Activated T-cell treated with anti-CD3 and anti-CD28 coated beads for 48 hours (primary cell): Measurements from ENCODE around the gene OLFM1.

Experiments used
- DNase-seq: peaks from one replicate; pipeline ENCODE4 v3.0.0-alpha.2; 2020; ENCODE audit warnings: low read depth

OLFM1 gene

DNA sequence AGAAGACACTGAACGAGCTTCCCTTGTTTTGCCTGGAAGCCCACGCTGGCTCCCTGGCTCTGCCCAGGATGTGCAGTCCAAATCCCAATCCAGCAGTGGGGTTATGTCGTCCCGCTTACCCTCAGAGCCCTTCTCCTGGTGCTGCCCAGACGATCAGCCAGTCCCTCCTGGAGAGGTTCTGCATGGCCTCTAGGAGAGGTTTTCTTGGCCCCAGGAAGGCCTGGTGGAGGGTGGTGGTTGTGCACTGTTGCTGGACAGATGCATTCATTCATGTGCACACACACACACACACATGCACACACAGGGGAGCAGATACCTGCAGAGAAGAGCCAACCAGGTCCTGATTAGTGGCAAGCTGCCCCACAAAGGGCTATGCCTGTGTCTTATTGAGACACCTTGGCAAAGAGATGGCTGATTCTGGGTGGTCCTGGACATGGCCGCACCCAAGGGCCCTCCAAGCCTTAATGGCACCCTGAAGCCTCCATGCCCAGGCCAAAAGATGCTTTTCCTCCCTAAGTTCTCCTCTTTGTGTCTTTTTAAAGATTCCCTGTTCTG lies 10.5 kb upstream of the OLFM1 start:
- no peak for DNase-seq

DNA sequence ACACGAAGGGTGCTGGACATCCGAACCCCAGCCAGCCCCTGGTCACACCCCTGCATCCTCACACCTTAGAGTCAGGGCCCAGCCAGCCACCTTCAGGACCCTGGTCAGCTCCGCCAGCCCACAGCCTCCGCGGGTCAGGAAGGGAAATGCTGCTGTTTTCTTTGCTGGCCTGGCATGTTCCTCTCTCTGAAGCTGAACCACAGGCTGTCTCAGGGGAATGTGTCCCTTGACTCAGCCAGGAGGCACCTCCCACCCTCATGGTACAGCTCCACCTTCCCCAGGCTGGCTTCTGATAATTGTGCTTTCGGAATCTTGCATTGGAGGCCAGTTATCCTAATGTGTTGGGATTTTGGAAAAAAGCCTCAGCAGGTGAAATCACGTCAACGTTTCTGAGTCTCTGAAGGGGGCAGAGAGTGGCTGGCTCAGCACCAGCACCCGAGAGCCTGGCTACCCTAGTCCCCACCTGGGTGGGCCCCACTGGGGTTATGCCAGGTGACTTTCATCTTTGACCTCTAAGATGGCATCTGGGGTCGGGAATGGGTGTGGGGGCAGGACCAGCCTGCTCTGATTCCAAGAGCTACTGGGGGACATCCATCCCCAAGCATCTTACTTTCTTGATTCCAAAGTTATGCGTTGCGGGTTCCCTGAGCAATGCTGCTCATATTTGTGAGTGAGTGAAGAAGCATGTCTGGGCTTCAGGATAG lies 9.8 kb upstream of the OLFM1 start:
- no peak for DNase-seq

DNA sequence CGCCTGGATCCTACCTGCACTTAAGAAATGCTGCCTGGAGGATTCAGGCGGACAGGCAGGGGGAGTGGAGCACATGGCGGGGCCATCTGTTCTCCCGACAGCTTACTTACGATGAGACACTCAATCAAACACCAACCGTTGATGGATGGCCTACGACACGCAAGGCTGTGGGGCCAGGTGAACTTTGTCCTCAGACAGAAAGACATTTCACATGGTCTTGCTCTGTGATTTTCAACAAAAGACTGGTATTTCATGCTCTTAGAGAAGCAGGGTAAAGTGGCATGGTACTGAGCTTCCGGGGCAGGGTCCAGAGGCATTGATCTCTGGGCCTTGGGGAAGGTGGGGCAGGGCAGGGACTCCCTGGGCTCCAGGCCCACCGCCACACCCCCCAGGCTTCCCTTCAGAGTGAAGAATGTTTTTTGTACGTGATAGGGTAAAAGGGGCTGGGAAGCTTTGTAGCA lies 9.1 kb upstream of the OLFM1 start:
- no peak for DNase-seq

DNA sequence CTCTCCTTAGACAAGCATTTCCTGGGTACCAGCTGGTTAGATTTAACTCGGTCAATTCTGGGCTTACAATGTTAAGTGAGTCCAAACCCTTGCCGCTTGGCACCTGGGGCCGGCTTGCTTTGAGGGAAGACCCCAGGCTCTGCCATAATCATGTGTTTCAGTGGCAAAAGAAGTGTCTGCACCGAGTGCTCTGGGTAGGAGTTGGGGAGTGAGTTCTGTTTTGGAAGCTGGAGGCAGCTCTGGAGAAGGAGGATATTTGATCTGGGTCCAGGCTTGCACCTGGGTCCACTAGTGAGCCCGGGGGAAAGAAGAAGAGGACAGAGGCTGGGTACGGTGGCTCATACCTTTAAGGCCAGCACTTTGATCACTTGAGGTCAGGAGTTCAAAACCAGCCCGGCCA lies 8.4 kb upstream of the OLFM1 start:
- DNase-seq, result no peak

- DNase-seq, result no peak
Measured at GRCh38 chr9:135079676-135080075, 7.8 kb upstream of the OLFM1 start.

GRCh38 chr9:135080286-135081263 lies 6.9 kb upstream of the OLFM1 start:
- no peak for DNase-seq

GRCh38 chr9:135081264-135081660 lies 6.2 kb upstream of the OLFM1 start:
- no peak for DNase-seq

DNA sequence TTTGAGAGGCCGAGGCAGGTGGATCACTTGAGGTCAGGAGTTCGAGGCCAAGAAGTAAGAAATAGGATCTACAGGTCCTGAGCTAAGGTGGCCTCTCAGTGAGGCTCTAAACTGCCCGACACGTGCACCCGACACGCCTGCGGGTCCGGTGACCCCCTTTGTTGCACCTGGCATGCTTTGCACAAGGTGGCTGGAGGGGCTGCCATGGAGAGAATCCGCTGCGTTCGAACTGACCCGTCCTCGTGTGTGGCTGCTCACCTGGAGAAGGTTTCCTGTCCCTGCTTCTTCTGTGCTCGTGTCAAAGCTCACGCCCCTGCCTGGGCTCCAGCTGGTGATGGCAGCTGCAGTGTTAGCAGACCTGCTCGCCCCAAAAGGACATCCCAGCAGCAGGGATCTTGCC lies 5.7 kb upstream of the OLFM1 start:
- DNase-seq, result no peak

DNA sequence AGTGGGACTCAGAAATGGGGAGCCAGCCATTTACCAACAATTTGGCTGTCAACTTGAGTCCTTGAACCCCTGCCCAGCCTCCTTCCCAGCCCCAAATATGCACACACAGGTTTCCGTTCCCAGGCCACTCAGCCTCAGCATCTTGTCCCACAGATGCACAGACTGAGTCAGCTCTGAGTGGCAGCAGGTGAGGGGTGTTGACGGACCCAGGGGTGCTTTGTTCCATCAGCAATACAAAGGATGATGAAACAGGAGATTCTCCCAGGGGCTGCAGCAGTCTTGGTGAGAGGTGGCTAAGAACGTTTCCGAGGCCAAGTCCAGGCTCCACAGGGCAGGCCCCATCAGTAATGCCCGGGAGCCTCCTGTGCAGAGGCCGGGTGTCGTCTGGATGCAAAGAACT lies 4.9 kb upstream of the OLFM1 start:
- DNase-seq, result no peak

DNA sequence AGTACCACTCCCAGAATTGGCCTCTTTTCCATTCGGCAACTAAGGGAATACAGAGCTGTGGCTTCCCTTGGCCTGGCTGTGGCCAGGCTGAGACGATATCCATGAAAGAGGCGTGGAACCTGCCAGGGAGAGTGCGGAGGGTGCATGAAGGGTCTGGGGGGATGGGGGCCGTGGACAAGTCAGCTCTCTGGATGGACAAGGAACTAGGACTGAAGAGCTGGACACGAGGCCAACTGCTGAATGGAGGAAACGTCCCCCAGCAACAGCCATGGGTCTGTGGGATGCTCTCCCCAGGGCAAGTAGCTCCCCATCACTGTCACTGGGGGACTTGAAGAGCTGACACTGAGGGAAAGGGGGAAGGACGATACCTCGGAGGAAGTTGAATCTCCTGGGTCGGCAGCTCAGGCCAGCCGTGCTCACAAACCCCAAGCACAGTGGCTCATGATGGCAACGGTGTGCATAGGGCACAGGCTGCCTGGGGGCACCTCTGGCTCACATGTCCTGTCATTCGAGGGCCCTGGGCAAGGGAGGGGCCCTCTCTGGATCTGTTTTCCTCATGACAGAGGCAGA lies 4.1 kb upstream of the OLFM1 start:
- DNase-seq, result no peak

DNA sequence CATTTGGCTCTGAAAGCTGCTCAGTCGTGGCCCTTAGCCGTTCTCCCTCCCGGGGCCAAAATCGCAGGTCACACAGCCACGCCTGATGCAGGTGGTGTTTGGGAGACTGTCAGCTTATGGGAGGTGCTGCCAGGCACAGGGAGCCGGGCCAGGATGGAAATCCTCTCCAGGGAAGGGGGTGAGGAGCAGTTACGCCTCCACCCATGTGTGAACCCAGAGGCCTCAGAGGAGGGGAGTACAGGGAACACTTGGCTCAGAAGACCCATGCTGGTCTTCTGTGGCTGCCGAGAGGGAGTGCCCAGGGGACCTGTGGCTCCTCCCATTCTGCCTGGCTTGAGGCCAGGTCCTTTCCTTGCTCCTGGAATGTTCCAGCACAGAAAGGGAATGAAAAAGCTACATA lies 3.6 kb upstream of the OLFM1 start:
- no peak for DNase-seq

- DNase-seq, result no peak
Measured at GRCh38 chr9:135084262-135084661, 3.2 kb upstream of the OLFM1 start.

DNA sequence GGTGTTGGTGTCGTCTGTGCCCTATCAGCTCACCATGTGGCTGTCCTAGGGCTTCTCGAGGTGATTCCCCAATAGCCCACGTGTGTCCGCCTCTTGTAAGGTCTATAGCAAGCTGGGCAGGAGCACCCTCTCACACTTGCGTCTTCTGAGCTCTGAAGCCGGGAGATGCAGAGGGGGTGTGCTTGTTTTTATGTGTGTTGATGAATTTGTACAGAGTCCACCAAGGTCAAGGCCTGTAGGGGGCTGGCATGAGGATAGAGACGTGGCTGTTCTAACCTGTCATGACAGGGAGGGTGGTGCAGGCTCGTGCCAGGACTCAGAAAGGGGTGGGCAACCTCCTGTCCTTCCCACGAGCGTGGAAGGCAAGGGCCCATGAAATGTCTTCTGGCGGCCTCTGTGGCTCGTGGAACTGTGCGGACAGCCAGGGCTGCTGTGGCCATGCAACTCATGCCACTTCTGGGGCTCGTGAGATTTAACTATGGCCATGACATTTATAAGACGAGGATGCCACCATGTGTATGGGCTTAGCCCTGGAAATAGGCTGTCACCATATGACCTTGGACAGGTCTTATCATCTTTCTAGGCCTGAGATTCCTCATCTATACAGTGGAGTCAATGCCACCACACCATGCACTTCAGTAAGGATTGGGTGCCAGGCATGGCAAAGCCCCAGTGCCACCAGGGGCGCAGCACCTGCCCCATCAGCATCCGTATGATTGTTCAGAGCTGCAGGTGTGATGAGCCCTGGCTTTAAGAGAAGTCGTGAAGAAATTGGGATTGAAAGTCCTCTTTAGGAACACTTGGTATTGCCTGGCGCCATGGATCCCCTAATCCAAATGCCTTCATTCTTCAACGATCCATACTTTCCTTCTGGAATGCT lies 2.3 kb upstream of the OLFM1 start:
- DNase-seq, result no peak

- peak; percentile 55 for DNase-seq
Measured at GRCh38 chr9:135085830-135086546, 1.5 kb upstream of the OLFM1 start.

DNA sequence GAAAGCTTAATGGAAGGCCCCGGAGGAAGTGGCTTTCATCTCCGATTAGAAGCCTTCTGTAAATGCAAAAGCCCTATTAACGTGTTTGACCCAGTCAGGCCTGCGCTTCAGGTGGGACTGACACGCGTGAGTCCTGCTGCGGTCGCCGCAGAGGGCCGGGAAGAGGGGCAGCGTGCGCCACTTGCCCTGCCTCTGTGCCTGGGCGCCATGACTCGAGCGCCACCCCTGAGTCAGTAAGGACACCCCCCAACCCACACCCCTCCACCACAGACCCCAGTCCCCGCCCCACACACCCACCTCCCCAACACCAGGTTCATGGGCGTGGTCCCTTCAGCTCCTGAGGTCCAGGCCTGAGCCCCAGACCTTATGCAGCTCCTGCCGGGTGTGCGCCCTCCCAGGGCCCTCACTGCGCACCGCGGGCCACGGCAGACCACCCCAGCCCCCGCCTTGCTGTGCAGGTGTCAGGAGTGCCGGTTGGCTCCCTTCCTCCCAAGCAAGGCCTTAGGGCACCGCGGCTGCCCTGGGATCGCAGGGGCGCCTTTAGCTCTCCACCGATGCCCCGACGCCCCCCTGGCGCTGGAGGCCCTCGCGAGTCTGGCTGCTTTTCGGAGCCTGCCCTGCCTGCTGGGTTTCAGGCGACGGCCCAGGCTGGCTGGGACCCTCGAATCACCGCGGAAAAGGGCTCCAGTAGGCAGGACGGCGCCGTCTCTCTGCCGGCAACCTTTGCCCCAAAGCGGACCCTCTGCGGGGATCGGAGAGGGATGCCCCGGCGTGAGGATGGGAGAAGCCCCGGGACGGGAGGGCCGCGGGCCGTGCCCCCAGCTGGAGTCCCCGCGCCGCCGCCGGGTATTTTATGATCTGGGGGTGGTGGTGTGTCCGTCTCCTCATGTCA lies 625 bp upstream of the OLFM1 start:
- no peak for DNase-seq

GRCh38 chr9:135087899-135088347 lies 455 bp downstream of the OLFM1 start:
- DNase-seq, result no peak

DNA sequence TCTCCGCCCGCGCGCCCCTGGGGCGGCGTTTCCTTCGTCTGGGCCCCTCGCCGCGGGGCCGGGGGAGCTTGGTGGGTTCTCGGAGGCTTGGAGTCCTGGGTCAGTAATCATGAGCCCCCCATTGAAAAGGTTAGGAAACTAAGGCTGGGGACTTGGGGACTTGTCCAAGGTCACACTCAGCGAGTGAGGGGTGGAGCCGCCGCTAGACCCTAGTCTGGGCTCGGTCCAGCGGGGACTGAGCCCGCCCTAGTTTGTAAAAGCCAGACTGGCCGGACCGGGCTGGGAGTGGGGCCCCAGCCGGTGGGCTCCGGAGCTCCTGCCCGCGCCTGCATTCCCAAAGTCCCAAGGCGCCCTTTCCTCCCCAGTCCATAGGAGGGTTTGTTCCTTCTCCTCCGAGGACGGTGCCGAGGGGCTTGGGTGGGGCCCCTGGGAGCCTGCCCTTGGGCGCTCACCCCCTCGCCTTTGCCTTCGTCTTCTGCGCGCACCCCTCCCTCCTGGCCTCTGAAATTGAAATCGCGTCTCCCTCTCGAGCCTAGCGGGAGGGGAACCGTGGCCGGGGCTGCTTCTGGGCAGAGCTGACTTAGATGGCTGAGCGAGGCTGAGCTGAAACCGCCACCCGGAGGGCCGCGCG lies 995 bp downstream of the OLFM1 start:
- no peak for DNase-seq

DNA sequence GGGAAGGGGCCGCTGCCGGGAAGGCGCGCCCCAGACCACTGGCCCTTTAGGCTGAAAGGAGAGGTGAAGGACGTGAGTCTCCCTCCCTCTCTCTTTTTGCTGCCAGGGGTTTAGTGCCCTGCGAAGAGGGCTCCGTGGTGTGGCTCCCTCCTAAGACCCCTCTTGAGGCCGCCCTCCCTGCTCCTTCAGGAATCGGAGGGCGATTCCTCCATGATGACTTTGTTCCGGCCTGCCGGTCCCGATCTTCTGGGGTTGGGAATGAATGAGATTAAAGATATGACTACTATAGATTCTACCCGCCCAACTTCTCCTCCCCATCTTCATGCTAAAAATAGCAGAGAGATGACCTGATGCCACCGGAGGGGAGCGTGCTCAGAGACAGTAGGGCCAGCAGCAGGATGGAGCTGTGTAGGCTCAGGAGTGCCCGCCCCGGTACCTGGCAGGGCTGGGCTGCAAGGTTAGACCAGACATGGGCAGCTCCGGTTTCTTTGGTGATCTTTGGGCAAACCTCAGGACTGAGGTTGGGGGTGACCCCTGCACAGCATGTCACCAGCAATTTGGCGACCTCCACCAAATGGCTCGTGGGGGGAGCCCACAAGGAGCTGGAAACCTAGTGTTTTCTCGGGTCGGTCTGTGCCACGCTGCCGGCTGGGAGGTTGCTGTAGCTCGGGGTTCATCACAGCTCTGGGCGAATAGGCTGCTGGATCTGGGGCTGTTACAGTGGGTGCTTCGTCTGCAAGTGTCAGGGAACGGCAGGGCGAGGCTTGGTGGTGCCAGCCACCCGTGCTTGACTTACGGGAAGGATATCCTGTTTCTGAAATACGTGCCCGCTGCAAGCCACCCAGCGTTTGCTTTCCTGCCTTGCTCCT lies 1.7 kb downstream of the OLFM1 start:
- DNase-seq, result no peak
